GM10266 (cell line): ENCODE measurements around the gene CLK4.

ENCODE experiments used
- DNase-seq: peaks from one replicate; pipeline ENCODE4 v3.0.0; 2012; ENCODE audit errors: extremely low spot score
- CTCF ChIP-seq: IDR thresholded peaks from 2 replicates; pipeline ENCODE4 v1.5.1; 2012; ENCODE audit warnings: mild to moderate bottlenecking, low read depth; ENCODE audit not compliant: control insufficient read depth, insufficient read depth; ENCODE audit errors: missing control alignments

The CLK4 gene

GRCh38 chr5:178668579-178668978 lies 41.7 kb upstream of the CLK4 start:
- TF ChIP-seq CTCF, result no peak
- DNase-seq, result no peak

- no peak for TF ChIP-seq CTCF
- no peak for DNase-seq
These were observed 40.8 kb upstream of the CLK4 start for GRCh38 chr5:178667688-178668087.

GRCh38 chr5:178667101-178667500 lies 40.3 kb upstream of the CLK4 start:
- TF ChIP-seq CTCF, result no peak
- DNase-seq, result no peak

GRCh38 chr5:178664141-178664540 lies 37.3 kb upstream of the CLK4 start:
- no peak for TF ChIP-seq CTCF

GRCh38 chr5:178662541-178662860 lies 35.7 kb upstream of the CLK4 start:
- TF ChIP-seq CTCF, result no peak
- no peak for DNase-seq

More at GRCh38 chr5:178664141-178664540, 37.3 kb upstream of the CLK4 start:
- no peak for DNase-seq

GRCh38 chr5:178661836-178662540 lies 35.1 kb upstream of the CLK4 start:
- no peak for DNase-seq
- no peak for TF ChIP-seq CTCF

- no peak for DNase-seq
- TF ChIP-seq CTCF, result no peak
These were observed 24.4 kb upstream of the CLK4 start for GRCh38 chr5:178651046-178651810.
